Putamen (tissue), 1 donor: ENCODE data around the gene ZNF628.

ENCODE experiments used
- DNase-seq: peaks from one replicate; pipeline ENCODE4 v3.0.0-alpha.2; 2016; ENCODE audit warnings: low spot score

Gene ZNF628

DNA sequence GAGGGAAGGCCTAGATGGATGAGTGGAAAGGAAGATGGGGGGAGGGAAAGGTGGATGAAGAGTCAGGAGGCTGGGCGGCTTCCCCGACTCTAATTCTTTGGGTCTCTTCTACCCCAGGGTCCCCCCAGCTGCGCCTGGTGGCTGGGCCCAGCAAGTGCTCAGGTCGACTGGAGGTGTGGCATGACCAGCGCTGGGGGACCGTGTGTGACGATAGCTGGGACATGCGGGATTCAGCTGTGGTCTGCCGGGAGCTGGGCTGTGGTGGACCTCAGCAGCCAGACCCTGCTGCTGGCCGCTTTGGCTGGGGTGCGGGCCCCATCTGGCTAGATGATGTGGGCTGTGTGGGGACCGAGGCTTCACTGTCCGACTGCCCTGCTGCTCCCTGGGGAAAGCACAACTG lies 21.3 kb downstream of the ZNF628 start:
- no peak for DNase-seq

DNA sequence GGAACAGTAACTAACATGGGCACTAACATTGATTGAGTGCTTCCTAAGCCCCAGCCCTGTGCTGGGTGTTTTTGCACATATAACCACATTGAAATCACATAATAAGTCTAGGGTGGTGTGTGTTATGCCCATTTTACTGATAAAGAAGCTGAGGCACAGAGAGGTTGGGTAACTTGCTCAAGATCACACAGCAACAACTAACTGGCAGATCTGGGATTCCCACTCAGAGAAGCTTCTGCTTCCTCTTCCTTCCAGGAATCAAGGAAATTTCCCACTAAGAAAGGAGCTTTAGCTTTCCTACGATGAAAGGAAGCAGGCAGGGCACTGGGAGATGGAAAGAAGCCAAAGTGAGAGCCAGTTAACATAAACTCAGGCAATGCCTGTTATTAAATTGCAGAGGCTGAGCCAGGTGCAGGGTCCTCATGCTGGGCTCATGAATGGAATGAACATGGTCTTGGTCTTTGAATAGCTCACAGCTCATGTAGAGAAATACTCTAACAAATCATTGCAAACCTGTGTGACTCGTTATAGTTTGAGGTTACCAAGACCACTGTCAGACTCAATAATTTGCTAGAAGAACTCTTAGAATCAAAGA lies 21.9 kb downstream of the ZNF628 start:
- no peak for DNase-seq

GRCh38 chr19:55500368-55500952 lies 24.0 kb downstream of the ZNF628 start:
- no peak for DNase-seq

DNA sequence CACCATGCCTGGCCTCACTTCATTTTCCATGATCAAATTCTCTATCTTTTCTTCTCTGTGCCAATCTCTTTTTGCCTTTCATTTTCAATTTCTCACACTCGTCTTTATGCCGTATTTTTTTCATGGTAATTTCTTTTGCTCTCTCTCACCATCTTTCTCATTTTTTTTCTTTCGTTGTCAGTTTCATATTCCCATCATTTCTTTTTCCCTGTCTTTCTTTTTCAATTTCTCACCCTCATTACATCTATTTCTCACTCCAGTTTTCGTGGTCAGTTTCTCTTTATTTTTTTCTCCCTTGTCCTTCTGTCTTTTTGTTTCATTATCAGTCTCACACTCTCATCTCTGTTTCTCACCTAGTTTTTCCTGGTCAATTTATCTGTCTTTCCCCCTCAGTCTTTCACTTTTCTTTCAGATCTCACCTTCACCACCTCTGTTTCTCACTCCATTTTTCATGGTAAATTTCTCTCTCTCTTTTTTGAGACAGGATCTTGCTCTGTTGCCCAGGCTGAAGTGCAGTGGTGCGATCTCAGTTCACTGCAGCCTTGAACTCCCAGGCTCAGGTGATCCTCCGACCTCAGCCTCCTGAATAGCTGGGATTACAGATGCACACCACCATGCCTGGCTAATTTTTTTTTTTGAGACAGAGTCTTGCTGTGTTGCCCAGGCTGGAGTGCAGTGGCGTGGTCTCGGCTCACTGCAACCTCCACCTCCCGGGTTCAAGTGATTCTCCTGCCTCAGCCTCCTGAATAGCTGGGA lies 26.0 kb downstream of the ZNF628 start:
- no peak for DNase-seq

DNA sequence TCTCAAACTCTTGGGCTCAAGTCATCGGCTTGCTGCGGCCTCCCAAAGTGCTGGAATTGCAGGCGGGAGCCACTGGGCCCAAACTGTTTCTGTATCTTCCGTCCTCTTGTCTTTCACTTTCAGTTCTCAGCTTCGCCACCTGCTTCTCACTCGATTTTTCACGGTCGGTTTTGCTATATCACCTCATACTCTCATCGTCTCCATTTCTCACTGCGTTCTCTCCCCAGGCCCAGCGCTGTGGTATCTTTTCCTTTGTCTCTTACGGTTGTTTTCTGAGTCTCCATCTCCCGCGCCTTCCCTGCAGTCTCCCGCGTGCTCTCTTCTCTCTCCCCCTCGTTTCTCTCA lies 26.7 kb downstream of the ZNF628 start:
- no peak for DNase-seq

DNA sequence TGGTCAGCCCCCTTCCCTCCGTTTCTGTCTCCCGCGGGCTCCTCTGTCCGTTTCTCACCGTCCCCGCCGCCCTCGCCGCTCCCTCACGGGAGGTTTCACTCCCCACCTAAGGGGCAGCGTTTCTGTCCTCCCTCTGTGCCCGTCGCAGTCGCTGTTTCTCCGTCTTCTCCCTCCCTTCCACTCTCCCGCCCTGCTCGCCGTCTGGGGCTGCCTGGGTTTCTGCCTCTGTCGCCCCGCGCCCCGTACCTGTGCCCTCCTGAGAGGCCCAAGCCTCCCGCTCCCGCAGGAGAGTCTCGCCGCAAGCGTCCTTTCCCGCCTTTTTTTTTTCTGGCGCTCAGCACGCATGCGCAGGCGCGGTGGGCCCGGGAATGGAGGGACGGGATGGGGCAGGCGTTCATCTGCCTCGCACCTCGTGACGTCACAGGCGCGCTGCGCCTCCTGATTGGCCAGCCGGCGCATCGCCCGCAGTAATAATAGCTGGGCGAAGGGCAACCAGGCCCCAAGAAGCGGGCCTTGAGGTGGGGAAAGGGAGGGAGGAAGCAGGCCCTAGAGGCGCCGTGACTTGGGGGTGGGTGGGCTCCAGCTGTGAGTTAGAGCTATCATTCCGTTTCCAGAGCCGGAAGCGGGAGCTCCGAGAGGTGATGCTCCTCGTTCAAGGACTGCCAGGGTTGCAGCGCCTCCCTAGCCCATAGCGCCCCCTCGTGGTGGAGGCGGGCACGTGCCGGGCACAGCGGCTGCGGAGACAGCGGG lies 27.3 kb downstream of the ZNF628 start:
- DNase-seq, result peak; percentile 93

- DNase-seq, result no peak
Measured at GRCh38 chr19:55504252-55504603, 27.8 kb downstream of the ZNF628 start.

DNA sequence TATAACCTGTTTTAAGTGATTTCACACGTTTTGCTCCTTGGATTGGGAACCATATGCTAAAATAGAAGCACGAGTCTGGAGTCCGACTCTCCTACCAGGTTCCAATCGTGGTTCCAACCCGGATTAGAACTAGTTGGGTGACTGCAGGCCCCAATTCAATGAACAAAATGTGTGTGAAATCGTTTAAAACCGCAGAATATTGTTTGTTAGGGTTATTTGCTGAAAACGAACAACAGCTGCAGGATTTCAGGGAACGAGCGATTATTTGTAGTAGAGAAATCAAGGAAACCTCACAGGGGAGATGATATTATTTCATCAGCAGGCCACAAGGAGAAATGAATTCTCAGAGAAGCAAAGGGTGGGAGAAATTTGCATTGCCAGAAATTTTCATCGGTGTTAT lies 28.6 kb downstream of the ZNF628 start:
- DNase-seq, result no peak

GRCh38 chr19:55508120-55508519 lies 31.7 kb downstream of the ZNF628 start:
- no peak for DNase-seq

GRCh38 chr19:55516878-55517620 lies 40.6 kb downstream of the ZNF628 start:
- peak; percentile 93 for DNase-seq

- DNase-seq, result no peak
Measured at GRCh38 chr19:55519451-55520311, 43.3 kb downstream of the ZNF628 start.

GRCh38 chr19:55520691-55521292 lies 44.4 kb downstream of the ZNF628 start:
- DNase-seq, result no peak

GRCh38 chr19:55525289-55526101 lies 49.1 kb downstream of the ZNF628 start:
- DNase-seq, result no peak

DNA sequence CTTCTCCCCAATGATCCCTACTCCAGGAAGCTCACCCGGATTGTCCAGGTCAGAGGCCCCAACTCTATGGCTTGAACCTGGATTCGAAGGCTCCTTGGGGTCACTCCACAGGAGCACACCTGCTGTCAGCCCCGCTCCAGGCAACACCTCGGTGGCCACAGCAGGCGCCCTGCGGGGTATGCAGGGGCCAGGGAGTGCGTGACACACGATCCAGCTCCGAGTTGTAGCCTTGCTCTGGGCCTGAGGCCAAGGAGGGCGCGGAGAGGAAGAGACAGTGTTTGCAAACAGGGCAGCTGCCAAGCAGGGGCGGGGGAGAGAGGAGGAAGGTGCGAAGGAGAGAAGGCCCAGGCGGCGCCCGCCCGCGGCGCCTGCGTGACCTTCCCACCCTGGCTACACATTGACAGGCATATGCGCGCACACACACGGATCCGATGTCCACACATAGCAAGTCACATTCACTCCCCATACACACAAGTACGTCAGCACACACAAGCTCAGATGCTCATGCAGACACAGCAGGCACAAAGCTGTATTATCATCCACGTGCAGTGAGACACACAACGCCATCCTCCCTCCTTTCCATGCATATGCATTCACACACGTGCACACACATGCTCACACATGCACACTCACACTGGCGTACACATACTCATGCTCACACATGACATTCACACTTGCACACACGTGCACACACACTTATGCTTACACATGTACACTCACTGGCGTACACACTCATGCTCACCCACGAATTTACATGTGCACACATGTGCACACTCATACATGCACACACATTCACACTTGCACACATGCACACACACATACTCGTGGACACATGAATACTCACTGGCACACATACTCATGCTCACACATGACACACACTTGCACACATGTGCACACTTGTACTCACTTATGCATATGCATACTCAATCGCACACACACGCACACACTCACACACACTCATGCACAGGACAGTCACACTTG lies 50.1 kb downstream of the ZNF628 start:
- no peak for DNase-seq

DNA sequence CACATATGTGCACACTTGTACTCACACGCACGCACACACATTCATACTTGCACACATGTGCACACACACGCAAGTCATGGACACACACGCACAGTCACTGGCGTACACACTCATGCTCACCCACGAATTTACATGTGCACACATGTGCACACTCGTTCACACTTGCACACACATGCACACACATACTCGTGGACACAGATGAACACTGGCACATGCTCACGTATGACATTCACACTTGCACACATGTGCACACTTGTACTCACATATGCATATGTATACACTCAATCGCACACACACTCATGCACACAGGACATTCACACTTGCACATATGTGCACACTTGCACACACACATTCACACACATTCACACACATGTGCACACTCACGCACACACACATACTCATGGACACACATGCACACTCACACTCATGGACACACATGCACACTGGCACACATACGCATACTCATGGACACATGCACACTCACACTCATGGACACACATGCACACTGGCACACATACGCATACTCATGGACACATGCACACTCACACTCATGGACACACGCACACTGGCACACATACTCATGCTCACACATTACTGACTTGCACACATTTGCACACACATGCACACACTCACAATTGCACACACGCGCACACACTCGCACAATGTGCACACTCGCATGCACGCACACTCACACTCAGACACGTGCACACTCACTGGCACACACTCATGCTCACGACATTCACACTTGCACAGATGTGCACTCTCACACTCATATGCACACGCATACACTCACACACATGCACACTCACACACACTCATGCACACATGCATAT lies 51.0 kb downstream of the ZNF628 start:
- no peak for DNase-seq

DNA sequence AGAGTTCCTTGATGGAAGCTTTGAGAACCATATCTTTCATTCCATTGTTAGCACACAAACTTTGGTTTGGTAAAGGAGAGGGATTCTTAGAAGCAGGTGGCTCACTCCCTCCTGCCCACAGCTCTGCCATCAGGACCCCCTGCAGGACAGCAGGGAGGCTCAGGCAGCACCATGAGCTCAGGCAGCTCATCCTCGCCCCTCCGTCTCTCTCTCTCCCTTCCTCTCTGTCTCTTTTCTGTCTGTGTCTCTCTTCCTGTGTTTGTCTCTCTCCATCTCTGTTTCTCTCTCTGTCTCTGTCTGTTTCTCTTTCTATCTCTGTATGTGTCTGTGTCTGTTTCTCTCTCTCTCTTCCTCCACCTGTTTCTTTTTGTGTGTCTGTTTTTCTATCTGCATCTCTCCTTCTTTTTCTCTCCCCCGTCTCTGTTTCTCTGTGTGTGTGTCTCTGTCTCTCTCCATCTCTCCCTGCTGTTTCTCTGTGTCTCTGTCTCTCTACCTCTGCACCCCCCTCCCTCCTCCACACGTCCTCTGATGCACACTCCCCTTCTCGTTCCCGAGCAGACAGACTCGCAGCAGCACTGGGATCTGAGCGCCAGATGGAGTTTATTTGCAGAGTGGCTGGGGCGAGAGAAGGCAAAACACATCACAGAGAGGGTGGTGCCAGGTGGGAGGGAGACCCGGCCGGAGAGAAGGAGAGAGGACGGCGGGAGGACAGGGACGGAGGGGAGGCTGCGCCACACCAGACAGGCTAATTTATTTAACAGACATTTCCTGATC lies 51.8 kb downstream of the ZNF628 start:
- no peak for DNase-seq

GRCh38 chr19:55529636-55530234 lies 53.3 kb downstream of the ZNF628 start:
- DNase-seq, result no peak
